Esophagus mucosa (tissue), 1 donor: ENCODE measurements around the gene LMO2. TPM values are rescaled to one million over a fixed set of nuclear protein-coding genes. Genes with fewer than 3 reads are reported as not detected.
A peak's percentile ranks its signal among the peaks of the same experiment; 100 is the strongest.
"Not testable (repeated sequence)": the region's sequence is repeated elsewhere in the genome, so short reads cannot be mapped to it uniquely, and the experiment has no call there.

Source experiments
- ATAC-seq: fragments of 200-7000 bp; cut with Tn5 transposase; one replicate; pipeline ENCODE4 v1.9.1; 2020
- total RNA-seq: library from RNA; stranded (reverse); gene quantifications from one replicate; pipeline ENCODE4 v1.2.4, GENCODE V29; 2023
- donor health status: DM: yes; HTN: yes; CAD: no.

The LMO2 gene
- 11.7 TPM for total RNA-seq

DNA sequence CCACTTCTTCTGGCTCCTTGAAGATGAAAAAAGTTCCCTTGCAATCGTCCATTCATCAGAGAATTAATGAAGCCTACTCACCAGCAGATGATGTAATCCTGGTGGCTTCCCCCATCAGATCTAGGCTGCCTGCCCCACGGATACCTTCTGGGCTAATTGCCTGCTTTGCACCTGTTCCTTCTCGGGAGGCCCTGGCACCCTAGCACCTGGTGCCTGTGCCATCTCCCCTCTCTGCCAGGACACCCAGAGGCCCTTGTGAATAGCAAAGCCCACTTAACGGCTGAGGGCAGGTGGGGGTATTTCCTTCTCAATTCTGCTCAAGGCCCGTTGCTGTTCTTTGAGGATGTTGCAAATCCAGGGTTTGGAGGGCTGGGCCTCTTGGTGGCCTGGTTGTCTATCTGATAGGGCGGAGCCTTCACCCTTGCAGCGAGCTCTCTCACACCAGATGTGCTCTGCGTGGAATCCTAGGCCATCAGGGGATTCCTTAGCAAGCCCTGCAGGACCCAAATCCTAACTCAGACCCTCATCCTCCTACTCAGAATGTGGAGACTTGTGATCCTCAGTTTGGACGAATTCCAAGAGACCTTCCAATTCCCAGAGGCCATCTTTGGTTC lies at the start of gene LMO2:
Gene LMO2 (minus strand): TSS at position 363 of the 614 bp plus-strand sequence. CDS start 22,360 bp downstream, outside the sequence.
- peak; percentile 18 for ATAC-seq

DNA sequence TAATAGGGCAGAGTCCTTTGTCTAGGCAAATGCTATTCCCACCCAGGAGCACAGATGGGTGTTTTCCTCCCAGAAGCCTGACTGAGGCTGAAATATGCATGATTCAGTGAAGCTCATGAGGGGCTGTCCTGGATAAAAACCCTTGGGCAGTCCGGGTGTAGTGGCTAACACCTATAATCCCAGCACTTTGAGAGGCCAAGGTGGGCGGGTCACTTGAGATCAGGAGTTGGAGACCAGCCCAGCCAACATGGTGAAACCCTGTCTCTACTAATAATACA lies 48.6 kb upstream of the LMO2 start:
- peak; percentile 53 for ATAC-seq

DNA sequence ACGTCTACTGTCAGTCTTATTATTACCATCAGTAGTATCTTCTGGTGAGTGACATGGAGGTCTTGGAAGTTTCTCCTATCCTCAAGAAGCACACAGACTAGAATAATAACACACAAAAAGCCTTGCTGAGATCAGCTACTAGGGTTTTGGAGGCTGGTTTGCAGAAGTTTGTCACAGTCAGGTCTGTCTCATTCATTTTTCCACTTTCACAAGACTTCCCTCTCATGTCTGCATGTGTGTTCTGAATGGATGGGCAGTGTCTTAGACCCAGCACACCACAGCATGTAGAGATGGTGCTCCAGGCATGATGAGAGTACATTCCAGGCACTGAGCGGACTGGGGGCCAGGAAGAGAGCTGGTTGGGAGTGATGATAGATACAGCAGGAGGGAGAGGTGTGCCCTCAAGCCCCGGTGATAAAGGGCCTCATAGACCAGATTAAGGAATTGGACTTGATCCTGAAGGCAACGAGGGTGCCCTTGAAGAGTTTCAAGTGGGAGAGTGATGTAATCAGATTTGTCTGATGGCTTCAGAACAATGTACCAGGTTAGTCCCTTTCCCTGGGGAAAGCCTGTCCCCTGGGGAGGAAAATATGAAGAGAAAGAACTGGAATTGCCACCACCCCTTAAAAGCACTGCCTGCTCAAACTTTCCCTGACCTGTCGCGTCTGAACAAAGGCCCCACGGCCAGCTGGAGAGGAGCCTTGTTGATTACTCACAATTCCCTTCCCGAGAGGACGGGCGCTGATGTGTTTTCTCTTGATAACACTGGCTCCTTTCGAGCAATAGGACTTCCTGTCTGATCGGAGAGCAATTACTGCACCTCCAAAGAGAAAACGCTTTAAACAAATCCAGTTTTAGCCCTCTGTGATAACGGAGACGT lies 45.1 kb upstream of the LMO2 start:
- ATAC-seq, result peak; percentile 40

DNA sequence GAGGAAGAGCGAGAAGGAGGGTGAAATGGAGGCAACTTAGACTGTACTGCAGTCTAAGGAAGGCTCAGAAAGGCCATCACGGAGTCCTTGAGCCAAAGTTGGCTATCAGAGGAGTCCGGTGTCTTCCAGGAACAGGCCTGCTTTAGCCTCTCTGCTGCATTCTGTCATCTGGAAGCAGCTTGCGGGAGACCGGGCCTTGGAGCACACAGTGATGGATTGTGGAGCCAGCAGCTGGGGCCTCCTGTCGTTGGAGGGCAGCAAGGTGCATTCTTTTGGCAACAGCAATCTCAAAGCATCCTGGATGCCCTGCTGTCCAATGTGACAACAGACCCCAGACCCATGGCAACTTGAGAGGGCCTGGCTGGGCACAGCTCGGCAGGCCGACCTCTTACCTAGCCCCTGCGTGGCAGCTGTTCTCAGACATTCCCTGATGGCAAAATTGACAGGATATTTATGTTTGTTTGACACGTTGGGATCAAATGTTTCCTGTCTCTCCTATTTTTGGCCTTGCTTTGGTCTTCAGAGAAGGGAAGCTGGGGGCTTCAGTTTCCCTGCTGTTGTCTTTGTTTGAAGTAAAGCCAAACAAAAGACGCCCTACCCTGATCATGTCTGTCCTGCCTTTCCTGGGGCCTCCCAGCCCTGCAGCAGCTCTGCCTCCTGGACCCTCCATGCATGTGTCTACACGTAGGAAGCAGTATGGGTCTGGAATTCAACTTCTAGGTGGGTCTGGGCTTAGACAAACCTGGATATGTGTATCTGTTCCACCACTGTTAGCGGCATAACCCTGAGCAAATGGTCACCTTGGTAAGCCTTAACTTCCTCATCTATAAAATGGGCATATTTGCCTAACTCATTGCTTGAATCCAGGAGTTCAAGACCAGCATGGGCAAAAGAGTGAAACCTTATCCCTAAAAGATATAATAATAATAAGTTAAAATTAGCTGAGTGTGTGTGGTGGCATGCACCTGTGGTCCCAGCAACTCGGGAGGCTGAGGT lies 43.9 kb upstream of the LMO2 start:
- ATAC-seq, result no peak

DNA sequence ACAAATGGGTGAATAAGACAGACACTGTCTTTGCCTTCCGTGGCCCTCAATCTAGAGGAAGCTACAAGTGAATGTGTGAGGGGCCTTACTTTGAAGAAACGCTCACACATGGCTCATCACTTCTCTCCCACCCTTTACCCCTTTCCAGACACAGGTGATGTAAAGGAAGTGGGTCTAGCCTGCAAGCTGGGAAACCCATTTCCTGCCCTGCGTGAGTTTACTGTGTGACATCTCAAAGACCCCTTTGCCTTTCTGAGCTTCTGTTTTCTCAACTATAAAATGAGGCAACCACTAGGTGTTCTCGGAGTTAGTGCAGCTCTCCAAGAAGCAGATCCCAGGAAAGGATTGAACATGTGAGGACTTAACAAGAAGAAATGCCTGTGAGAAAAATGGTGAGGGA lies 43.1 kb upstream of the LMO2 start:
- ATAC-seq, result no peak

DNA sequence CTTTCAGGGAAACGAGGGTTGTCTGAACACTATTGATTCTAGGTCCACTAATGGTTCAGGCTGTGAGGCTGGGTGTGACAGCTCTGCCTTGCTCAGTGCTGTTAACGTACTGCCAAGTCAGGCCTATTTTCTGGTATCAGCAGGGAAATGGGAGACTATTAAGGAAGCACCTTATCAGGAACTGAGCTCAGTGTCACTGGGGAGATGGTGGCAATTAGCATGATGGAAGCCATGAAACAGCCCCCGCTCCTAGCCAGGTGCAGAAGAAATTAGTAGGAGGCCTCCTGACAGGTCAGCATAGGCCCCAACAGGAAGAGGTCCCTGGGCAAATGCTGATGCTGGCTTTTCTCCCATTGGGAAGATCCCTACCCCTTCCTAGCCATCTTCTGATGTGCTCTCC lies 42.6 kb upstream of the LMO2 start:
- no peak for ATAC-seq

DNA sequence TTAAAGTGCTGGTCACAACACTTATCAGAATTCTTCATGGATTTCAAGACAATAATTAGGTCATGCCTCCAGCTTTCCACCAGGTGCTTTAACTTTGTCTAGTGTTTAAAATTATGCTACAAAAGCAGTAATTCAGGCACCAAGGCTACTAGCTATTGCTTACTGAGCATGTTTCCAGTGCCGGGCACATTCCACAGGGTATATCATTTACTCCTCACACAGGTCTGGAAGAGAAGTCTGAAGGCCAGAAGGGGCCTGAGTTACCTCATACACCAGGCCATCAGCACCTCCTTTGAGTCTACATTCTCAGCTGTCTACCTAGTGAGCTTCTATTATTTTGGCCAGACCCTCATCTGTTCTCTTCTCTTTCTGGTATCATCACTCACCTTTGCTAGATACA lies 41.7 kb upstream of the LMO2 start:
- ATAC-seq, result no peak

DNA sequence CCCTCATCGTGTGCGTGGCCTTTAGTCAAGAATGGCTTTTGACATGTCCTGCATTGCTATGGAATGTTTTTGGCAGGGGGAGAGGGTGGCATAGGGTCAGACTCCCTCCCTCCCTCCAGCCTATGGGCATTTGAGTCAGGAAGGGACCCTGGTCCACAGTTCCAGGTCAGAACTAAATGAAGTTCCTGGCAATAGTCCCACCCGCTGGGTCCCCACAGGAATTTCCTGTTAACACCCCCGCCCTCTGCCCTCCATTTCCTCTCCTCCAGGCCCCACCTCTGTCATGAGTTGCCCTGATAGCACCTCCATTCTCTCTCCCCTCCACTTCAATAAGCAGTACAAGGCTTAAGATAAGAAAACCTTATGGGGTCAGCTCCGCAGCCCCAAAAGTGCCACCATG lies 40.8 kb upstream of the LMO2 start:
- no peak for ATAC-seq

DNA sequence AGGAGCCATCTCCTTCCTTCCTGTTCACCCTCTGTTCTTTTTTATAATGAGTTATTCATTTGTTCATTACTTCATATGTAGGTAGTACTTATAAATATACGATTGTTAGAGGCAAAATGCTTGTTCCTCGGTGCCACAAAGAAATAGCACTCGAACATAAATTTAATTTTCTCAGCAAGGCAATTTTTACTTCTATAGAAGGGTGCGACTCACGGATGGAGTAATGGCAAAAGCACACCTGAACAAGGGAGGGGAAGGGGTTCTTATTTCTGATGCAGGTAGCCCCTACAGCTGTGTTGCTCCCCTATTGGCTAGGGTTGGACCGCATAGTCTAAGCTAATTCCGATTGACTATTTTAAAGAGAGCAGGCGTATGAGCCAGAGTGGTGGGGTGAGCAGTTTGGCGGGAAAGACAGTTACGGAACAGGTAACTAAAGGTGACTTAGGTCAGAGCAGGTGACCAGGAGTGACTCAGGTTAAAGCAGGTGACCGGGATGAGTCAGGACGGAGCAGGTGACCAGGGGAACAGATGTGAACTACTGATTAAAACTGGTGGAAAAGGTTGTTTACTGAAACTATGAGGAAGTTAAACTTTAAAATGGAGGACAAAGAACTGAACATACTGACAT lies 40.0 kb upstream of the LMO2 start:
- not testable (repeated sequence) for ATAC-seq

DNA sequence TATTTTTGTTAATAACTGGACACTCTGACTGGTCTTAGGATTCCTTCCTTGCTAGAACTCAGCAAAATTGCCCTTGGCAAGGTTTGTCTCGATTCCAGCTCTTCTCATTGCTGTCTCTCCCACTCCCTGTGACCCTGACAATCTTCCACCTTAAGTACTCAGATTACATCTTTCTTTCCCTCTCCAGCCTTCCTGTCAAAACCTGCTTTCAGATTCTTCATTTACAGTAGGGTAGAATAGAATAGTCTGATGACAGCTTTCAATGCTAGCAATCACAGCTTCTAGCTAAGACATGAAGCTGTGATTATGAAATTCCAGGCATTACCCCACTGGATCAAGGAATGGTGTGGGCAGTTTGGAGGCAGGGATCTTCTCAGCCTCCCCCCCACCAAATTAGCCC lies 39.2 kb upstream of the LMO2 start:
- ATAC-seq, result peak; percentile 35

DNA sequence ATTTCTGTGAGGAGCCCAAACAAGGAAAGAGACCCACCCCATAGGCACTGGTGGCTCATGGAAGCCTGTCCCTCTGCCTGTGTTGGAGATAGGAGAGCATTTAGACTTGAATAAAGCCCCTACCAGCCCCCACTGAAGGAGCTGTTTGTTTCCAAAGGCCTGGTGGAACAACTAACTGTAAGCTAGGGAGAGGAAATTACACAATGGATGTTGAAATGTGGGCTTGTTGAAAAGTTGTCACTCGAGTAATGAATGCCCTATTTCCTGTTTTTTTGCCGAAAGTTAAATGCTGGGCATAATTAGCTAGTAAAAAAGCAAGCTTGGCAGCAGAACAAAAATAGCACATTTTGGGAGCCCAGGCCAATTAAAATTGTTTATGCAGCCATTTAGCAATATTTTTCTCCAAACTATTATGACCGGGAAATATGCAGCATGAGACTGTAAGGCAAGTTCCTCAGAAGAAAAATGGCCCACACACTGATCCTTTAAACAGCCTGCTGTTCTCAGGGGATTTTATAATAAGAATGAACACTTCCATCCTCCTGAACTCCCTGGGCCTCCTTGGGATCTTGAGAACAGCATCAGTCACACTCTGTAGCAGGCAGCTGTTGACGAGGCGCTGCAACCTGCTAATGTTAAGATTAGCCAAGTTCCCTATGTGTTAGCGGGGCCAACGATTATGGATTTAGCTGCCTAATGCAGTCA lies 38.6 kb upstream of the LMO2 start:
- peak; percentile 34 for ATAC-seq

DNA sequence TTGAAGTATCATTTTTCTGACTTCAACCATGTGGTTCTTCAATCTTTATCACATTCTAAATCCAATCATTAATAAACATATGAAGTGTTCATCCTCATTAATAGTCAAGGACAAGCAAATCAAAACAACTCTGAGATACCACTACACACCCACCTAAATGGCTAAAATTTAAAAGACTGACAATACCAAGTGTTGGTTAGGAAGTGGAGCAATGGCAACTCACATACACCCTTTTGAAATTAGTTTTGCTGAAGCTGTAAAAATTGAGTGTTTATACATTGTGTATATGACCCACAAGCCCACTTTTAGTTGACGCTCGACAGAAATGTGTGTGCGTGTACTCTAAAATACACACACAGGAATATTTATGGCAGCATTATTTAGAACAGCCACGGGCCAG lies 36.7 kb upstream of the LMO2 start:
- ATAC-seq, result no peak

DNA sequence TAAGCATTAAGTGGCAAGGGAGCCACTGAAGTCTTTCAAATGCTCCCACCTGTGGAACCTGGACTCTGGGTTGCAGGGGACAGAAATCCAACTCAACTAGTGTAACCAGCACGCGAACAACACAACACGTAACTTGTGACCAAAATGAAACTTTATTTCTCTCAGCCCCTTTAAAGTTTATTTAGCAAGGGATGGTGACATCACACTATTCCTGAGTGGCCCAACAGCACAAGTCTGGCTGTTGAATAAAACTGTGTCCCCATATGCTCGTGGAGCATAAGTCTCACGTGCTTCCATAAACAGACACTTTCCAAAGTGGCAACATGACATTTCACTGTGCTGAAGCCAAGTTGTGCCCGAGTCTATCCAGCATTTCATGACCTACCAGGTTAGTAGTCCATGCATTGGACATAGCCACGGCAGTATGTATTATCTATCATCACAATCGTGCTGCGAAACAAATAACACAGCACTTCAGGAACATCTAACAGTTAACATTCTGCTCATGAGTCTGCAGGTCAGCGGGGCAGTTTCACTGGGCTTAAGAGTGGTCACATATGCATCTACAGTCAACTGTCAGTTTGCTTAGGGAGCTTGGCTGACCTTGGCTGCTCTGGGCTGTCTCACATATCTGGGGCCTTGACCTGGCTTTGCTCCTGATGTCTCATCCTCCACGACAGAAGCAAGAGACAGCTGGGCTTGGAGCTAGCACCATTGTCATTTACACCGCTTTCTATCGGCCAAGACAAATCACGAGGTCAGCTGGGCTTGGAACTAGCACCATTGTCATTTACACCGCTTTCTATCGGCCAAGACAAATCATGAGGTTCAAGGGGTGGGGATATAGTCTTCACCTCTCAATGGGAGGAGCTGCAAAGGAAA lies 35.0 kb upstream of the LMO2 start:
- no peak for ATAC-seq

DNA sequence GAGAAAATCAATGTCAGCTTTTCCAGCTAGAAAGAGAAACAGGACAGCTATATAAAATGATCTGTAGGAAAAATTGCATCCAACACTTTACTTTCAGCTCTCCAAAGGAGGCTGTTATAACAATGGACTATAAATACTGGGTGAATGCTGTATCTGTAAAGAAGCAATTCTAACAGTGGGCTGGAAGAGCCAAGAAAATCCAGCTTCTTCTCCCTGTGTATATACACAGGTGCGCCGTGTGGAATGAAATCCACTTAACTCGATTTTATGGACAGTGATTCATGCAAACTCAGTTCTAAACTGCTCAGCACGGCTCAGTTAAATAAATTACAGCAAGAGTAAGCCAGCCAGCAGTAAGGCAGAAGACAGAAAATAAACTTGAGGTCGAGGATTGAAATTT lies 32.5 kb upstream of the LMO2 start:
- ATAC-seq, result no peak

DNA sequence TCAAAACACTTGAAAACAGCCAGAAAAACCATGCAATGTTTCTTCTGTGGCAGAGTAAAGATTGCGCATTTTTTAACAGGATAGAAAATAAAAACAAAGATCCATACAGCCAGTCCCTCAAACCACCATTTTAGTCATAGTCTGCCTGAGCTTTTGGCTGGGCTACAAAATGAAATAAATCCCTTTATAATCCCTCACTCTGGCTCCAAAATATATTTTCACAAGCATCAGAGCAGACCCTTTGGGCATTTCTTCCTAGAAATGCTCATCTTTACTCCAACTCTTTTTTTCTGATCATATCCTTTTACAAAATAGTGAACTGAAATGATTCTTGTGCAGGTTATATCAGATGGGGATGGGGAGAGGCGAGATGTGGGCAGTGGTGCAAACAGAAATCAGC lies 31.8 kb upstream of the LMO2 start:
- ATAC-seq, result no peak

DNA sequence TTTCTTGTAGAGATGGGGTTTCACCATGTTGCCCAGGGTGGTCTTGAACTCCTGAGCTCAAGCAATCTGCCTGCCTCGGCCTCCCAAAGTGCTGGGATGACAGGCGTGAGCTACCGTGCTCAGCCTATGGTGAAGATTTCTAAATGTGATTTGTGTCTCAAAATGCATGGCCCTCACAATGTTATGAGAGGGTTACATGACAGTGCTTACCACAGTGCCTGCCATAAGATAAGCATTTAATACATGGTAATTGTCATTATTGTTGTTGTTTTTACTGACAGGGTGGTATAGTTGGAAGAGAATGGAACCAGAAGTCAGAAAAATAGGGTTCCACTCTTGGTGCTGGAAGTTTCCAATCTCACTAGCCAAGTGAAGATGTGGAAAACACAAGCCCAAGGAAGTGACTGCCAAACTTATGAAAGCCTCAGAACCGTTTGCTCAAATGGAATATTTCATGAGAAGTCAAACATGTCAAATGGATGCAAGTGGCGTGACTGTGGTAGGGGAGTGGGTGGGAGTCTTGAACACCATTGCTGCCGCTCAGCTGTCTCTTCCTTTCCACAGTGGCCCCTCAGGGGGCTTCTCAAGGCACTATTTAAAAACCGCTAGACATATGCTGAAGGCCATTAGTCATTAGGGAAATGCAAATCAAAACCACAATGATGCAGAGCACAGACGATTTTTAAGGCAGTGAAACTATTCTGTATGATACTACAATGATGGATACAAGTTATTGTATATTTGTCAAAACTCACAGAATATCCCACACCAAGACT lies 29.1 kb upstream of the LMO2 start:
- no peak for ATAC-seq

DNA sequence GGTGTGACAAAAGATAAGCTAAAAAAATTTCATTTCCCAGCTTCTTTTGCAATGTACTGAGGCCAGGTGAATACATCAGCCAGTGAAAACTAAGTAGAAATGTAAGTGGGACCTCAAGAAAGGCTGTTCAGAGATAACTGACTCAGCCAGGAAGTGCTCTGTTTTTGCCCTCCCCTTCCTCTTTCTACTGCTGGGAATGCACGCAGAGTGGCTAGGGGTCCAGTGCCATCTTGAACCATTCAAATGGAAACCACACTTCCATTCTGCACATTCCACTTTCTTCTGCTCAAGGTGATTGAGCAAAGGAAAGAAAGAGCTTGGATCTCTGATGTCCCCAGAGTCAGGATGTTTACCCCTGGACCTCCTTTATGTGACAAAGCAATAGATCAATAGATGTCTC lies 27.8 kb upstream of the LMO2 start:
- ATAC-seq, result no peak

DNA sequence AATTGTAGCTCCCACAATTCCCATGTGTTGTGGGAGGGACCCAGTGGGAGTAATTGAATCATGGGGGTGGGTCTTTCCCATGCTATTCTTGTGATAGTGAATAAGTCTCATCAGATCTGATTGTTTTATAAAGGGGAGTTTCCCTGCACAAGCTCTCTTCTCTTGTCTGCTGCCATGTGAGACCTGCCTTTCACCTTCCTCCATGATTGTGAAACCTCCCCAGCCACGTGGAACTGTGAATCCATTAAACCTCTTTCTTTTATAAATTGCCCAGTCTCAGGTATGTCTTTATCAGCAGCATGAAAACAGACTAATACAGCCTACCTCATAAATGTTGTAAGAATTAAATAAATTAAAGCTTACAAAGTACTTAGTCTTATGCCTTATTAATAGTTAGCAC lies 25.5 kb upstream of the LMO2 start:
- ATAC-seq, result not testable (repeated sequence)

DNA sequence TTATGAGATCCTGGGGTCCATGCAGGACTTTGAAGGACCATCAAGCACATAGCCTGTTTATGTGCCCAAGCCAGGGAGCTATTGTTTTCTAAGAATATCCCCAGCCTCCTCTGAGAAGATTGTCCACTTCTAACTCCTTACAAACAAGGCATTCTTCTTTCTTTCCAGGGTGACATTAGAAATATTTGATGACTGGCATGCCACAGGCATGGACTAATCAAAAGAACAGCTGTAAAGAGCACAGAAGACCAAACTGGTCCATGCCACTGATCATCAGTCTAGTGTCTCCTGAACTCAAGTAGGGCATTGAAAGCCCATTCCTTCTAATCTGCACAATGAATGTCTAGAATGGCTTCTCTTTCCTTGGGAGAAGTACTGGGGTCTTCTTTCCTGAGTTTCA lies 24.9 kb upstream of the LMO2 start:
- no peak for ATAC-seq

DNA sequence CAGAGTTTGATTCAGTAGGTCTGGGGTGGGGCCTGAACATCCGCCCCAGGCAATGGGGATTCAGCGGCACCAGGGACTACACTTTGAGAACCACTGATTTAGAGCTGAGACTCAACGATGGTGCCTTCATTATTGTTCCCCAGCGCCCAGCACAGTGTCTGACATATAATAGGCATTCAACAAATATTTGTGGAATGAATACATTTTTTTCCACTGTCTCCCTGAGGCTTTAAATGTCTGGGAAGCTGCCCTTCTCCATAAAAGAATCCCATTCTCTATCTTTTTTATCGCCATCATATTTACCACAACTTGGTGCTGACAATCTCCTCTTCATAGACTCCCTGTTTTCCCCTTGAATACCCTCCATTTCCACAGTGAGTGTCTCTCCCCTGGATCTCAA lies 23.6 kb upstream of the LMO2 start:
- no peak for ATAC-seq
